ENCODE results near the gene TRIM29.
"Not testable (repeated sequence)": the region's sequence is repeated elsewhere in the genome, so short reads cannot be mapped to it uniquely, and the experiment has no call there.

TRIM29 gene, protein sequence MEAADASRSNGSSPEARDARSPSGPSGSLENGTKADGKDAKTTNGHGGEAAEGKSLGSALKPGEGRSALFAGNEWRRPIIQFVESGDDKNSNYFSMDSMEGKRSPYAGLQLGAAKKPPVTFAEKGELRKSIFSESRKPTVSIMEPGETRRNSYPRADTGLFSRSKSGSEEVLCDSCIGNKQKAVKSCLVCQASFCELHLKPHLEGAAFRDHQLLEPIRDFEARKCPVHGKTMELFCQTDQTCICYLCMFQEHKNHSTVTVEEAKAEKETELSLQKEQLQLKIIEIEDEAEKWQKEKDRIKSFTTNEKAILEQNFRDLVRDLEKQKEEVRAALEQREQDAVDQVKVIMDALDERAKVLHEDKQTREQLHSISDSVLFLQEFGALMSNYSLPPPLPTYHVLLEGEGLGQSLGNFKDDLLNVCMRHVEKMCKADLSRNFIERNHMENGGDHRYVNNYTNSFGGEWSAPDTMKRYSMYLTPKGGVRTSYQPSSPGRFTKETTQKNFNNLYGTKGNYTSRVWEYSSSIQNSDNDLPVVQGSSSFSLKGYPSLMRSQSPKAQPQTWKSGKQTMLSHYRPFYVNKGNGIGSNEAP

DNA sequence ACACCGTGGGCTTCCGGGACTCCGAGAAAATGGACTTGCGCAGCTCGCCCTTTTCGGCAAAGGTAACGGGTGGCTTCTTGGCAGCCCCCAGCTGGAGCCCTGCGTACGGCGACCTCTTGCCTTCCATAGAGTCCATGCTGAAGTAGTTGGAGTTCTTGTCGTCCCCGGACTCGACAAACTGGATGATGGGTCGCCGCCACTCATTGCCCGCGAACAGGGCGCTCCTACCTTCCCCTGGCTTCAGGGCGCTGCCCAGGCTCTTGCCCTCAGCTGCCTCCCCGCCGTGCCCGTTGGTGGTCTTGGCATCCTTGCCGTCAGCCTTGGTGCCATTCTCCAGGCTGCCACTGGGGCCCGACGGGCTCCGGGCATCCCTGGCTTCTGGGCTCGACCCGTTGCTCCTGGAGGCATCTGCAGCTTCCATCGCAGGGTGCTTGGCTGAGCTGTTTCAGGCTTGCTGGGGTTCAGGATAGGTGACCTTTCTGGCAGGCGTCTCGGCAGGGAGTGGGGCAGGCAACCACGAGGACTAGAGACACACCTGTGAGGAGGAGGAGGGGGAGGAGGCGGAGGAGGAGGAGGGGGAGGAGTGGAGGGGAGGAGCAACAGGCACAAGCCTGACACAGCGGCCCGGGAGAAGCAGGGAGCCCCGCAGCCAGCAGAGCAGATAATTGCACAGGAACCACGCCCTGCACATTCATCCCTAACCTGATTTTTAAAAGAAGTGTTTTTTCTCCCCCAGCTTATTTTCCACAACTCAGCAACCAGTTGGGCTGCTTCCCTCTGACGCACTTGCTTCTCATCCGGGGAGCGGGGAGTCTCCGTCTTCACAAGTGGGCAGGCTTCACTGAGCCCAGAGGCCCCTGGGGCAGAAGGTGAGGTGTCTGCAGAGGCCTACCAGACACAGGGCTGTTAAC lies at the start of gene TRIM29:
Gene TRIM29 (minus strand): TSS at position 503 of the 911 bp plus-strand sequence. CDS start 82 bp downstream, at position 421.
- DNase-seq, result no peak

DNA sequence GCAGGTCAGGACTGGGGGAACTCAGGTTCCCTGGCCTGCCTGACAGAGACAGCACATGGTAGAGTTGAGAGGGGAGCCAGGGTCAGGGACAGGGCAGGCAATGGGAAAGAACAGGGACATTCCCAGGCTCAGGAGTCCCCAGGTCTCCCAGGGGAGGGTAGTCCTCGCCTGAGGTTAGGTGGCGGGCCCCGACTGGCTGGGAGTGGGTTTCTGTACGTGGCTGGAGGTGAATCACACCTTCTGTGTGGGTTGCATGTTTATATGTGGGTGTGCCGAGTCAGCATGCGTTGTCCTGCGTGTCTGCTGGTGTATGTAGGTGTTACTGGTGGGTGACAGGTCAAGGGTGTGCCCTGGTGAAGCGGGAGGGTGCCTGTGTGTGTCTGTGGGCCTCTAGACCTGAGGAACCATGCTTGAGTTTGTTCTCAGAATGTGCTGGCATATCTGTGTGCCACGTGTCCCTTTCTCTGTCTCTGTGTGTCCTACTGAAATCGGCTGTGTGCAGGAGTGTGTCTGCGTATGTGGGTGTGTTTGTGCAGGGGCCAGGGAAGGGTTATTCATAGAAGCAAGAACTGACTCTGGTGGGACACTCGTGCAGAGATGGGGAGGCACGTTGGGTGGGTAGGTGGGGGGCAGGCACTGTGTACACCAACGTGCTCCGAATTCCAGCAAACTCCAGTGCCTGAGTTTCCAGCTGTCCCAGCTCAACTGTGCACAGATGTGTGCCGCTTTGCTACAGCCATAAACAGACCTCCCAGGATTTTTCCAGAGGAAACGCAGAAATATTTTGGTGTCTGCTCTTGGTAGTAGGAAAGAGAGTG lies 49.1 kb upstream of the TRIM29 start:
- DNase-seq, result no peak

DNA sequence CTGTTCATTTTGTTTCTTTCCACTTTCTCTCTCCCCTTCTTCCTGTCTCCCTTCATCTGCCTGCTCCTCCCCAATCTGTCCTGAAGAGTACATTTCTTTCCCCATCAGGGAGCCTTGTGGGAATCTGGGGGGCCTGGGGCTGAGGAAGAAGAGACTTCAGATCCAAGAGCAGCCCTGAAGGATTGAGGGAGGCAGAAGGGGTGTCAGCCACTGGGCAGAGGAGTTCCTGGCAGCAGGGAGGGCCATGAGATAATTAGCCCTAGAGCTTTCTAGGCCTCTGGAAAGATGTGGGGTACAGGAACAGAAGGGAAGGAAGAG lies 48.5 kb upstream of the TRIM29 start:
- DNase-seq, result no peak

DNA sequence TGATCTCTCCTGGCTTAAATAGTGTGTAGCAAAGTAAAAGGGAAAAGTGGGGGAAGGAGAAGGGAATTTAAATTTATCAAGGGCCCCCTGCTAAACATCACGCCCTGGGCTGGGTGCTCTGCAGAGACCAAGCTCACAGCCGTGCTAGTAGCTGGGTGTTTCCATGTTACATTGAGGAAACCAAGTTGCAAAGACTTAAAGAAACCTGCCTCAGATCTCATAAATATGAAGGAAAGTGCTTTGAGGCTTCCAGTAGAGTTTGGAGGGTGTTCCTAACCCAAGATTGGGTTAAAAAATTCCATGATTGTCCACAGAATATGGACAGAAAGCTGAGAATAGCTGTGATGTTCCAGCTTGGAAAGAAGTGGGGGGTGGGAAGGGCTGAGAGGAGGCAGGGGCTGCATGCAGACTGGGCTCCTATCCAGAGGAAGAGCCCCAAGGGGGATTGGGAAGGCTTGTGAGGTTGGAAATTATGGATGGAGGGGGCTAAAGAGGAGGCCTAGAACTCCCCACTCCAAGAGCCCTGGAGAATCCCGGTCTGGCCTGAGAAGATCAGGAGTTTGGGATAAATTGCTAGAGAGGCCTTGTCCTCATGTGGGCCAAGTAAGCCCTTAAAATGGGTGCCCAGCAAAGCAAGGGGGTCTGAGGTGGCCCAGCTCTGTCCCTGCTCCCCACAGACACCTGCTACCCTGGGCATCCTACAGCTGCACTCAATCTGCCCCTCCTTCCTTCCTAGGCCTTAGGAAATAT lies 48.0 kb upstream of the TRIM29 start:
- DNase-seq, result no peak

DNA sequence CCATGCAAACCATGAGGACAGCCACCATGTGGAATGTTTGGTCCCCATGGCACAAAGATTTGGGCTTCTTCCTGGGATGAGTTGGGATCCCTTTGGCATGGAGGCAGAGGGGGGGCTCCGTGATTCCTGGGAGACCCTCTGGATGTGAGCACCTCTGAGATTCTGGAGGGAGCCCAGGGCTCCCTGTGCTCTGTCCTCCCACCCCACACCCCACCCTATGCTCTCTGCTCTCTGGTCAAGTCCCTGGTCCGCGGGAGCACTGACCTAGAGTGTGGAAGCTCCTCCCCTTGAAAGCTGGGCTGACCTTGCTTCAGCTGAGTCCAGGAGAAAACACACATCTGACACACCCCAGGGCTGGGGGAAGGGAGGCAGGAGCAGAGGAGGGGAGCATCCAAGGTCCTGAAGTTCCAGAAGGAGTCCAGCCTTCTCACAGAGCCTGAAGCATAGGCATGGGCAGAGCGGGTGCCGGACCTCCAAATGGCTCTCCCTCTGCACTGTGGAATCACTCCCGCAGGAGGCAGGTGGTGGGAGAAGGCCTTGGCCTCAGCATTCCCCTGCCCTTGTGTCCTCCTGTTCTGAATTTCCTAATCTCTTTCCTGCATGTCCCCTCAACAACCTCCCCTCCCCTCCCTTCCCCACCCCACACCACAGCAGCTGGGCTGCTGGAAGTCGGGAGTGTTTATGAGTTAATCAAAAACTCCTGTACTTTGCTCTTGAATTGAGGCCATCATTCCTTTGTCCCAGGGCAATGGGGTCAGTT lies 47.2 kb upstream of the TRIM29 start:
- DNase-seq, result no peak

DNA sequence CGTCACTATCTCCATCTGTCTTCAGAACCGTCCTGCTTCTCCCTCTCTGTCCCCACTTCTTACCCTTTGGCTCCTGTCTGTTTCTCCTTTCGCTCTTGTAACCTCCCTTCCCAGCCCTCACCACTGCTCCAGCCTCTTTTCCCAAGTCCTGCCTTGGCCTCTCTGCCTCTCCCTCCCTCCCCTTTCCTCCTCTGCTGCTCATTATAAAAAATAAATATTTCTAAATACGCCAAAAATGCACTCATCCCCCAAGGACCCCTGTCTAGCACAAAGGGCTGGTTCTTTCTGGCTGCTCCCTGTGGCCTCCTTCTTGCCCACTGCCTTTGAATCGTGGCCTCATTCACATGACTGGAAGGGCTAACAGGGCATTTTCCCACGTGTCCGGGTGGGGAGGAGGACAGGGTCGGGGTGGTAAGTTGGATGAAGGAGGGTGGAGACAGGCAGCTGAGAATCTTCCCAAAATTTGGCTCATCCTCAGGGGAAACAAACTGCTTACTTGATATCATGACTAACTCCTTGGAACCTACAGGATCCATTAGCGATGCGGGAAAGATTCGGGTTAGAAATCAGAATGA lies 46.5 kb upstream of the TRIM29 start:
- DNase-seq, result no peak

DNA sequence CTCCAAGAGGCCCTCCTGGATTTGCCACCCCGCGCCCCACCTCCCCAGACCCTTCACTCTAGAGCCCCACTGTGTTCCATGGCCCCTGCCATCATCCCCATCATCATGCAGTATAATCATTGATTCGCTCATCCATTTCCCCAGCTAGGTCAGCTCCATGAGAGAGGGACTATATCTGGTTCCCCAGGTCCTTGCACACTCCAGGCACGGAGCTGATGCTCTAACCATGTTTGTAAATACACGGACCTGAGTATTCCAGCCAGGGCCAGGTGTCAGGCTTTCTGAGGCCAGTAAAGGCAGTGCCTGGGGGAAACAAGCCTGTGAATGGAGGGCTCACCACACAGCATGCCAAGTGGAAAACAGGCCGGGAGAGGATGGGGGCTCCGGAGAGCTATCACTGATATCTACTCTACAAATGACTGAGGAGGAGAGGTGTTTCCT lies 45.8 kb upstream of the TRIM29 start:
- DNase-seq, result no peak

DNA sequence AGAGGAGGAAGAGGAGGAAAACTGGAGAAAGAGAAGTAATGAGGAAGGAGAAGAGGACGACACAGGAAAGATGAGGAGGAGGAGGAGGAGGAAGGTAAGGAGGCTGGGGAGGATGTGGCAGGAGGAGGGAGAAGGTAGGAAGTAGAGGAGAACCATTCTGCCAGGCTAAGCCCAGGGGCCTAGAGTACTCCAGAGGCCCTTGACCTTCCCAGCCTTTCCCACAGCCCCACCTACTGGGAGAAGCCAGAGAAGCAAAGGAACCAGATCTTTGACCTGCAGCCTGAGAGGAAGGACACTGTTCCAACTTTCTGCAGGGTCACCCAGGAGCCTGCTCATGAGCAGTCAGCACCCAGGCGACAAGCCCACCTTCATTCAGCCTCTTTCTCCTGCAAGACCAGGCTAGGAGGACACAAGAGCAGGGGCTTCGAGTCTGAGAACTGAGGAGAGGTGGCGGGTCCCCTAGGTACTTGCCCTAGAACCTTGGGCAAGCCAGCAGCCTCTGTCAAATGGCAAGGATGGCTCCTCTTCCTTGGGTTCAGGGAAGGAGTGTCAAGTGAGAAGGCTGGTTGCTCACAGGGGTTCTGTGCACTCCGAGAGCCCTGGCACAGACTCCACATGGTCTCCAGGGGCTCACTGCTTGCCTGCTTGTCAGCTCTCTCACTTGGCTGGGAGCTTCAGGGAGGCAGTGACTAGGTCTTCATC lies 45.0 kb upstream of the TRIM29 start:
- no peak for DNase-seq

DNA sequence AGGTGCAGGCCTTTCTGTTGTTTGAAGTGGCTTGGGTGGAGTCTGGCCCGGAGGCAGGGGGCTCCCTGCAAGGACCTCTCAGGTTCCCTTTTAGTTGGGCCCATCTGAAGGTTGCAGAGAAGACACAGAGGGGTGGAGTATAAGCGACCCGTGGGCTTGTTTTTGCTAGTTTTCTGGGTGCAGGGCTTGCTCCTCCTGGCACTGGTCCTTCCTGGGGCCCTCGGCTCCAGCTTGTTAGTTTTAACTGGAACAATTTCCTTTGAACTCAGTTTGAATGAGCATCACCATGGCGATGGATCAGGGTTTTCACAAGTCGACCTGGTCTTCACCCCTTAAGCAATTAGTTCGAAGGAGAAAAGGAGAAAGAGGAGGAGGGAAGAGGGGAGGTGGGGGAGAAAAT lies 44.5 kb upstream of the TRIM29 start:
- DNase-seq, result no peak

DNA sequence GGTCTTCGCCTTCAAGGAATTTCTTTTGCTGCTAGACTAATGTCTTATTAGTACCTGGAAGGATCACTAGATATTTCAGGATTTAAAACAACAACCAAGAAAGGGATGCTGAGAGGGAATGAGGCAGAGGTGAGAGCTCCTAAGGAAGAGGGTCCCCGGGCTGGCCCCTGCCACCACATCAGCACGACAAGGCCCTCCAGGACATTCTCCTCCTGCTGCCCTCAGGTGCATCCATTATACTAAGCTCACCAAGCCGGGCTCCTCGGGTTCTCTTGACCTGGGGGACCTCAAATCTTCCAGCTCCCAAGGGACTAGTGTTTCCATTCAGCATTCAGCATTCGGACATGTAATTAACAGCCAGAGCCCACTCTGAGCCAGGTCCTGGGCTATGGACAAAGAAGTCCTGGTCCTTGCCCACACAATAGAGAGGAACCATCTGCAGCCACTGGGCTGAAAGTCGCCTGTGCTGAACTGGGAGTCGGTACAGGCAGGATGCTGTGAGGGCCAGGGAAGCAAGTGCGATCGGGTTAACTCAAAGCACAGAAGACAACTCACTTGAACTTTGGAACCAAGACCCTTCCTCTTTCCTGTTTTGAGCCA lies 43.6 kb upstream of the TRIM29 start:
- no peak for DNase-seq

DNA sequence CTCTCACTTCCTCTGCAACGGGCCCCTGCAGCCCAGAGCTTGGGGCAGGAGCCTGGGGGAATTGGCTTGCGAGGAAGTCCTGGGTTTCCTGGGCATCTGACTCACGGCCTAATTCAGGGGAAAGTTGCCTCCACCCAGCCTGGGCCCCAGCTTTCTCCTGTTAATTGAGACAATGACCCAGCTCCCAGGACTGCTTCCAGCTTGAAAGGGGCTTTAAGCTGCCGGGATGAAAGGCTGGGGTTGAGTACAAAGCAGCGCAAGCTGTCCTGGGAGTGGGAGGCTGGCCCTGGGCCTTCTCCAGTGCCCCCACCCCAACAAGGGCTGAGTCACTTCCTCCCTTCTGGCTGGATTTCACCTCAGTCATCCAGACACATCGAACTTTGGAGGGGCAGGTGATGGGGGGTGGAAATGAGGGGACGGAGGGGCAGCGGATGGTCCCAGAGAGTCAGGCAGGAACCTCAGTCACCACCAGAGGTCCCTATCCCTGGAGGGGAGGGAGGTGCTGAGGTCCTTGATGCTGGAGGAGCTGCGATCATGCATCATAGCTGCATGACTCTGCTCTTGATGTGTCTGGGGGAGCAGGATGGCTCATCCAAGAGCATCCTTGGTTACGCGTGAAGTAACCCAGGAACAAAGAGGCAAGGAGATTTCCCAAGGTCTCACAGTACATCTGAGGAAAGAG lies 42.8 kb upstream of the TRIM29 start:
- no peak for DNase-seq

DNA sequence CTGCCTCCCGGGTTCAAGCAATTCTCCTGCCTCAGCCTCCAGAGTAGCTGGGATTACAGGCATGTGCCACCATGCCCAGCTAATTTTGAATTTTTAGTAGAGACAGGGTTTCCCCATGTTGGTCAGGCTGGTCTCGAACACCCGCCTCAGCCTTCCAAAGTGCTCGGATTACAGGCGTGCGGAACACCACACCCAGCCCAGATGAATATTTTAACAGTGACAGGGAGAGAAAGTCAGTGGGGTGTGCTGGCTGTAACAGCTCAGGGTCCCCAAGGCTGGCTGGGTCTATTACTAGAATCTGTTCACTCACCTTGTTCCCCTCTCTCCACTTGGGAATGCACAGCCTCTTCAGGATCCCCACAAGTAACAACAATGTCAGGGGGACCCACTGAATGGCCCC lies 42.1 kb upstream of the TRIM29 start:
- DNase-seq, result not testable (repeated sequence)

DNA sequence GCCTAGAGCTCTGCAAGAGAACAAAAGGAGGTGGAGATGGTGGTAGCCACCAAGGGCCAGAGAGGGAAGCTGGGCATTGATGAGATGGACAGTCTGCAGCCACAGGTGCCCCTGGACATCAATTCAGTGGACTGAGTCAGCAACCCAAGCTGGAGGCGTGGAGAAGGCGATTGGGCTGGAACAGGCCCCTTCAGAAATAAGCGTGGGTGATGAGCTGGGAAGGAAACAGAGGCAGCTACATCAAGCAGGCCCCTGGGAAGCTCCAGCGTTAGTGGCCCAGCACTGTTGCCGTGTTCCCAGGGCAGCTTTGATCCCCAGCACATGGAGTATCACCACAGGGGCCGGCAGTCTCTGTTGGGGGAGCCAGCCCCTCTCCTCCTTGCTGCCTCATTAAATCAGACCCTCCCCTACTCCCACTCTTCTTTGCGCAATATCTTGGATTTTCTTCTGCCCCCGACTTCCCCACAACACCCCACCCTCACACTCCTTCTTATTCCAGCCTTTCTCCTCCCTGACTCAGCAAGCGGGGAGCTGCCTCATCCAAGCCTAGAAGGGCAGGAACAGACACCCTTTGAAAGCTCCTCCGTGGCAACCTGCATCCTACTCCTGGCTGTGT lies 41.3 kb upstream of the TRIM29 start:
- no peak for DNase-seq

DNA sequence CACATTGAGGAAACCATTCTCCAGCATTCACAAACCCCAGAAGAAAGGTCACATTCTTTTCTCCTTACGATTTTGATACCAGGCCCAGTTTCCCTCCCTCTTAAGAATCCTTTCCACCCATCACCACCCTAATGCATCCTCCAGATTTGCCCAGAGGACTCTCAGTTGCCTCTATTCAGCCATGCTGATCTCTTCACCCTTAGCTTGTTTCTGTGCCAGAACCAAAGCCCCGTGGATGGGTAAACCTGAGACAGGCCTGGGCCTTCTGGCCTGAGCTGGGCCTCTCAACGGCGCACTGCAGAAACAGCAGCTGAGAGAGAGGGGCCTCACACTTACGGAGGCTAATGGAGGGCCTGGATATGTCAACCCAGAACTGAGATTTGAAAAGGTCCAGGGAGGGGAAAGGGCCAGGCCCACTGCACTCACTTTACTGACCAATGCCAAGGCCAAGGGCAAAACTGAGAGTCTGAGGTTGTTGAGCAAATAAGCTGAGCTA lies 40.7 kb upstream of the TRIM29 start:
- no peak for DNase-seq

DNA sequence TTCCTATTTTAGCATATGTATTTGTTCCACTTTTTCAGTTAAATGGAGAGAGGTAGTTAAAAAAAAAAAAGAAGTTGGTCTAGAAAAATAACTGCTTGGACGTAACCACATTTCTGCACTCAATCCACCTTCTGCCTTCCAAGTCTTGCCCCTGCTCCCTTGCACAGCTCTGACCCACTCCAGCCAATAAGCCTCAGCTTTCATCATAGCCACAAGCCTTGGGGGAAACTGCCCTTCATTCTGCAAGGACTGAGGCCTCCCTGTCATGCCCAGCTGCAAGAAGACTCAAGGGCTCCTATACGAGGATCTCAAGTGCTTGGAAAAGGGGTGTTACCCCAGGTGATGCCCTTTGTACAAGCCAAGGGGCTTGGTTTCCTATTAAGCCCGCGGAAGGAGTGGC lies 37.0 kb upstream of the TRIM29 start:
- no peak for DNase-seq

DNA sequence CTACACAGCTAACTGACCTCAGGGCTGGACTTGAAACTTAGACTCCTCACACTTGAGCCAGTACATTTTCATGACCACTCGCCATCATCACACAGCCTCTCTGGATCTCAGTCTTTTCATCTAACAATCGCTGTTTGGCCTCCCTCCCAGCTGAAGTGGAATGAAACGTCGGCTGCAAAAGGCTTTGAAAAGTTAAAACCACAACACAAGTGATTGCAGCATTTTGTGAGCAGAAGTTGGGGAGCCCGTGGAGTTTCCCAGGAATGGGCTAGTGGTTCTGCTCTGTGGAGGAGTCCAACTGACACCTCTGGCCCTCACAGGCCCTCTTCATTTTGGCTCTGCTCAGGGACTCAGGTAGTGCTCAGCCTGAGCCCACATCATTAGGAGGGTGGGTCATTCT lies 35.9 kb upstream of the TRIM29 start:
- DNase-seq, result no peak

DNA sequence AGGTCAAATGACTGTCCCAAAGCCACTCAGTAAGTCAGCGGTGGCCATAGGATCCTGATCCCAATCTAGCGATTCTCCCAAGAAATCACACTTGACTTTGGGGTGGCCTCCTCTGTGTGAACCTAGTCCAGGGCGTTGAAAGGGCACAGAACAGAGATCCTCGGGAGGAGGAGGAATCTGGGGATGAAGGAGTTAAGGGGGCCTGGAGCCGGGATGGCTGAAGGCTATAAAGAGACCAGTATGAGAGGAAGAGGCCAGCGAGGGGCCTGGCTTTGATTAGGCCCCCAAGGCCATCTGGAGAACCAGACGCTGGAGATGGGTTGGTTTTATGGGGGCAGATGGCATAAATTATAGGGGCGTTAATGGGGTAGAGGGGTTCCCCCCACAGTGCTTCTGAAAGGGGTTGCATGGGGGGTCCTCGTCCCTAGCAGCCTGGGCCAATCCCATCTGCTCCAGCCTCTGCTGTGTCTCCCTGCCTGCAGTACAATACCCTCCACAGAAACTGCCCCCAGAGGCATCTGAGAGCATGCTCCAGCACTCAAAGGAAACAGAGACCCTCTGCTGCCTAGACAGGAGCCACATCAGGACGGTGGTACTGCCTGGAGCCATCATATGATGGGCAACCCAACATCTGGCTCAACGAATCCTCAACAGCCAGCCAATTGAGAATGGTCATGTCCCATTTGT lies 35.2 kb upstream of the TRIM29 start:
- DNase-seq, result no peak
